H9 (cell line): Measurements from ENCODE around the gene DNM1. TPM values are rescaled to one million over a fixed set of nuclear protein-coding genes. Genes with fewer than 3 reads are reported as not detected.

Experiments
- DNase-seq: peaks from one replicate; pipeline ENCODE4 v3.0.0-alpha.2; 2017
- H2AFZ ChIP-seq: one replicate; pipeline ENCODE4 v1.6.1; 2013; ENCODE audit warnings: mild to moderate bottlenecking, low read length, control low read depth, moderate library complexity
- H2AK5ac ChIP-seq: 2 replicates; pipeline ENCODE4 v1.6.1; 2013; ENCODE audit warnings: low read length, control low read depth, mixed read lengths; ENCODE audit not compliant: insufficient read length
- H2BK120ac ChIP-seq: one replicate; pipeline ENCODE4 v1.6.1; 2013; ENCODE audit warnings: low read depth, mild to moderate bottlenecking, low read length, control low read depth, inconsistent platforms; ENCODE audit not compliant: poor library complexity, severe bottlenecking
- H2BK12ac ChIP-seq: 2 replicates; pipeline ENCODE4 v1.6.1; 2013; ENCODE audit warnings: low read length, control low read depth, mixed read lengths, low read depth; ENCODE audit not compliant: insufficient read length
- H2BK15ac ChIP-seq: 2 replicates; pipeline ENCODE4 v1.6.1; 2013; ENCODE audit warnings: low read depth, low read length, control low read depth
- H2BK20ac ChIP-seq: one replicate; pipeline ENCODE4 v1.6.1; 2013; ENCODE audit warnings: low read depth, mild to moderate bottlenecking, low read length, control low read depth, inconsistent platforms; ENCODE audit not compliant: poor library complexity, severe bottlenecking
- H2BK5ac ChIP-seq: 2 replicates; pipeline ENCODE4 v1.6.1; 2013; ENCODE audit warnings: low read length, control low read depth, mixed read lengths; ENCODE audit not compliant: insufficient read length
- H3K14ac ChIP-seq: 2 replicates; pipeline ENCODE4 v1.6.1; 2013; ENCODE audit warnings: low read length, control low read depth; ENCODE audit not compliant: insufficient read depth
- H3K18ac ChIP-seq: 2 replicates; pipeline ENCODE4 v1.6.1; 2013; ENCODE audit warnings: low read depth, mild to moderate bottlenecking, mixed read lengths, low read length, control low read depth; ENCODE audit not compliant: insufficient read length
- H3K23ac ChIP-seq: 2 replicates; pipeline ENCODE4 v1.6.1; 2013; ENCODE audit warnings: low read length, control low read depth, mixed read lengths, low read depth; ENCODE audit not compliant: insufficient read length
- H3K23me2 ChIP-seq: 2 replicates; pipeline ENCODE4 v1.6.1; 2013; ENCODE audit warnings: low read depth, mild to moderate bottlenecking, mixed read lengths, low read length, control low read depth; ENCODE audit not compliant: insufficient read length, poor library complexity, severe bottlenecking
- H3K27ac ChIP-seq: 2 replicates; pipeline ENCODE4 v1.5.1; 2013; ENCODE audit warnings: low read length, control low read depth, mixed read lengths, low read depth; ENCODE audit not compliant: insufficient read length
- H3K27me3 ChIP-seq: 2 replicates; pipeline ENCODE4 v1.6.1; 2013; ENCODE audit warnings: low read length, control low read depth, inconsistent platforms; ENCODE audit not compliant: insufficient read depth
- H3K4ac ChIP-seq: 2 replicates; pipeline ENCODE4 v1.6.1; 2013; ENCODE audit warnings: low read depth, mild to moderate bottlenecking, control low read depth, inconsistent platforms, low read length, moderate library complexity
- H3K4me1 ChIP-seq: 2 replicates; pipeline ENCODE4 v1.6.1; 2013; ENCODE audit warnings: low read length, control low read depth, inconsistent platforms; ENCODE audit not compliant: insufficient read depth
- H3K4me2 ChIP-seq: 2 replicates; pipeline ENCODE4 v1.6.1; 2013; ENCODE audit warnings: low read length, control low read depth, mixed read lengths; ENCODE audit not compliant: insufficient read length, insufficient read depth
- H3K56ac ChIP-seq: 2 replicates; pipeline ENCODE4 v1.6.1; 2013; ENCODE audit warnings: low read depth, mild to moderate bottlenecking, mixed read lengths, low read length, control low read depth; ENCODE audit not compliant: insufficient read length
- H3K79me1 ChIP-seq: 2 replicates; pipeline ENCODE4 v1.6.1; 2013; ENCODE audit warnings: low read depth, mild to moderate bottlenecking, moderate library complexity, low read length, control low read depth, inconsistent platforms; ENCODE audit not compliant: insufficient read depth, poor library complexity, severe bottlenecking
- H3K79me2 ChIP-seq: 2 replicates; pipeline ENCODE4 v1.6.1; 2013; ENCODE audit warnings: low read length, control low read depth, inconsistent platforms; ENCODE audit not compliant: insufficient read depth
- H3K9ac ChIP-seq: 2 replicates; pipeline ENCODE4 v1.6.1; 2013; ENCODE audit warnings: low read length, control low read depth, mixed read lengths; ENCODE audit not compliant: insufficient read length; ENCODE audit errors: extremely low read depth
- H3K9me3 ChIP-seq: one replicate; pipeline ENCODE4 v1.6.1; 2013; ENCODE audit warnings: low read depth, low read length, inconsistent platforms; ENCODE audit not compliant: control insufficient read depth
- H3T11ph ChIP-seq: one replicate; pipeline ENCODE4 v1.6.1; 2013; ENCODE audit warnings: mild to moderate bottlenecking, low read length, control low read depth, inconsistent platforms
- H4K20me1 ChIP-seq: one replicate; pipeline ENCODE4 v1.6.1; 2013; ENCODE audit not compliant: control insufficient read depth, insufficient read length, insufficient read depth
- H4K5ac ChIP-seq: 2 replicates; pipeline ENCODE4 v1.6.1; 2013; ENCODE audit warnings: low read depth, mild to moderate bottlenecking, mixed read lengths, low read length, control low read depth; ENCODE audit not compliant: insufficient read length
- H4K8ac ChIP-seq: replicated peaks from 2 replicates; pipeline ENCODE4 v1.6.1; 2013; ENCODE audit warnings: low read length, control low read depth, mixed read lengths, low read depth; ENCODE audit not compliant: insufficient read length
- H4K91ac ChIP-seq: 2 replicates; pipeline ENCODE4 v1.6.1; 2013; ENCODE audit warnings: low read depth, mild to moderate bottlenecking, moderate library complexity, mixed read lengths, low read length, control low read depth; ENCODE audit not compliant: insufficient read length
- H3K27ac Mint-ChIP-seq, 3 experiments: 2 replicates in 2 of 3; 3 replicates in 1 of 3; pipeline ENCODE4 v1.8.0; 2020 to 2021; ENCODE audit warnings: mixed read lengths in 3 of 3, mild to moderate bottlenecking in 1 of 3, moderate library complexity in 1 of 3
- H3K27me3 Mint-ChIP-seq: 2 replicates; pipeline ENCODE4 v1.8.0; 2021; ENCODE audit warnings: low read depth, mild to moderate bottlenecking, moderate library complexity, mixed read lengths
- H3K36me3 Mint-ChIP-seq, 3 experiments: 2 replicates in 2 of 3; 3 replicates in 1 of 3; pipeline ENCODE4 v1.8.0; 2020 to 2021; ENCODE audit warnings: low read depth in 3 of 3, mixed read lengths in 3 of 3; ENCODE audit not compliant: insufficient read depth in 1 of 3
- H3K4me1 Mint-ChIP-seq, 2 experiments: 2 replicates each; pipeline ENCODE4 v1.8.0; 2020; ENCODE audit warnings: mixed read lengths in 2 of 2
- H3K4me3 Mint-ChIP-seq, 2 experiments: 2 replicates in 1 of 2; 3 replicates in 1 of 2; pipeline ENCODE4 v1.8.0; 2020 to 2021; ENCODE audit warnings: mild to moderate bottlenecking in 2 of 2, mixed read lengths in 2 of 2, moderate library complexity in 1 of 2
- H3K9me3 Mint-ChIP-seq, 2 experiments: 2 replicates in 1 of 2; 3 replicates in 1 of 2; pipeline ENCODE4 v1.8.0; 2020; ENCODE audit warnings: mild to moderate bottlenecking in 2 of 2, mixed read lengths in 2 of 2, moderate library complexity in 1 of 2
- CTCF ChIP-seq: fragments of 200-600 bp; sonication (generic); conservative IDR thresholded peaks from 3 replicates; pipeline ENCODE4 v1.8.0; 2021; ENCODE audit warnings: antibody characterized with exemption, mild to moderate bottlenecking
- WGBS: extraction: QIAGEN DNeasy Blood & Tissue Kit; methylation state at CpG from one replicate; pipeline ENCODE4 v1.1.7; 2013; ENCODE audit warnings: missing lambda C conversion rate, low lambda C conversion rate, mixed read lengths; ENCODE audit not compliant: insufficient read length; ENCODE audit errors: extremely low coverage; 5-methylcytosine and 5-hydroxymethylcytosine counted together
- total RNA-seq: library from RNA; stranded (reverse); gene quantifications from 2 replicates; pipeline ENCODE4 v1.2.1, GENCODE V29; 2021

The DNM1 gene
- total RNA-seq, 1 experiment from 2014 or later = 58.0 TPM

GRCh38 chr9:128203707-128204551 is 750 bp downstream of the DNM1 start:
- H2BK20ac ChIP-seq = no peak overlapping the region
- no peak overlapping the region for H4K91ac ChIP-seq
- Mint-ChIP-seq H3K27ac (peak overlapping the region; percentile 55 to 88 (median 77); a peak in 4 of 7 replicates), H3K27me3 (no peaks in the 10 kb centered on the region; the same call in 1 of the 2 replicates), H3K9me3 (no peaks in the 10 kb centered on the region), H3K36me3 (peaks cover 4 to 5% (median 5%) of the 10 kb centered on the region in 3 experiments; a peak in 5 of 7 replicates), H3K4me3 (peak overlapping the region; percentile 80 to 90), H3K4me1 (peaks cover 23 to 28% of the 10 kb centered on the region in 2 experiments)
- H3K9me3 ChIP-seq = no peaks in the 10 kb centered on the region
- no peaks in the 10 kb centered on the region for H3K79me2 ChIP-seq
- H3K79me1 ChIP-seq = no peaks in the 10 kb centered on the region
- H4K20me1 ChIP-seq = no peaks in the 10 kb centered on the region
- no peak overlapping the region for H2BK15ac ChIP-seq
- peaks cover 8% of the 10 kb centered on the region for H3K23me2 ChIP-seq
- no peak overlapping the region for H3K27ac ChIP-seq
- H2BK12ac ChIP-seq = no peak overlapping the region
- TF ChIP-seq CTCF = peak; percentile 26; the same call in 2 of the 3 replicates
- no peak overlapping the region for H2AK5ac ChIP-seq
- no peak overlapping the region for H2BK5ac ChIP-seq
- no peak overlapping the region for H3K4ac ChIP-seq
- H4K5ac ChIP-seq = no peak overlapping the region
- H3K14ac ChIP-seq = peak overlapping the region; percentile 73
- H3T11ph ChIP-seq = no peak overlapping the region
- H3K9ac ChIP-seq = peak overlapping the region; percentile 34
- no peak overlapping the region for H3K23ac ChIP-seq
- peaks cover 6% of the 10 kb centered on the region; the same call in 1 of the 2 replicates for H3K4me1 ChIP-seq
- H3K4me2 ChIP-seq = peak overlapping the region; percentile 83
- no peaks in the 10 kb centered on the region for H3K27me3 ChIP-seq
- H2BK120ac ChIP-seq = no peak overlapping the region
- H4K8ac ChIP-seq = no peak overlapping the region
- H3K18ac ChIP-seq = peak overlapping the region; percentile 22
- H2AFZ ChIP-seq = no peak overlapping the region
- no CpG with 5 or more reads among the region's 67 CpGs for WGBS
- DNase-seq = peak; percentile 61
- no peak overlapping the region for H3K56ac ChIP-seq
